Measurements from ENCODE around the gene RUFY3.

DNA sequence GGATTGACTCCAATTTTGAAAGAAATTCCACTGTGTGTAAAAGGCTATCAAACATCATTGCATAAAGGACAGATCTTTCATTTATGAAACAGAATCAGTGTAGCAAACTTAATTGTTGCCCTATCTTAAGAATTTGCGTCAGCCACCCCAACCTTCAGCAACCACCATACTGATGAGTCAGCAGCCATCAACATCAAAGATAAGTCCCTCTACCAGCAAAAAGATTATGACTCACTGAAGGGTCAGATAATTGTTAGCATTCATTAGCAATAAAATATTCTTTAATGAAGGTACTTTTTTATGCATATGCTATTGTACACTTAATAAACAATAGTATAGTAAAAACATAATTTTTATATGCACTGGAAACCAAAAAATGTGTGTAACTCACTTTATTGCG is 133.7 kb downstream of the RUFY3 start:
- TF ChIP-seq TAF1 (IDR thresholded peaks at IDR 0.05; ENCODE audit: borderline replicate concordance, low read depth, low read length), result no peak
- no peak for TF ChIP-seq POLR2AphosphoS5 (IDR thresholded peaks at IDR 0.05; ENCODE audit: low read depth, low read length)
- TF ChIP-seq POLR2A (IDR thresholded peaks at IDR 0.05; ENCODE audit: low read depth, low read length), result no peak
